Stimulated activated CD4-positive, alpha-beta T cell treated with anti-CD3 and anti-CD28 coated beads, Interleukin-12 subunit alpha, Interleukin-12 subunit beta, amount 100 ng/mL, for 4 hours (primary cell): Measurements from ENCODE around the gene CHCHD10.
A peak's percentile ranks its signal among the peaks of the same experiment; 100 is the strongest.

Experiments
- DNase-seq: peaks from one replicate; pipeline ENCODE4 v3.0.0-alpha.2; 2020

Gene CHCHD10

GRCh38 chr22:23786752-23787599 is 19.2 kb upstream of the CHCHD10 start, which contains the start of gene SMARCB1:
Gene SMARCB1, plus strand, starts transcription at chr22:23786966. Its CDS starts 204 bp downstream, at chr22:23787170.
- peak; percentile 92 for DNase-seq

GRCh38 chr22:23786261-23786710 is 18.5 kb upstream of the CHCHD10 start:
- DNase-seq: no peak

- no peak for DNase-seq
These were observed 16.5 kb upstream of the CHCHD10 start for GRCh38 chr22:23784215-23784732.

GRCh38 chr22:23783265-23784150 is 15.7 kb upstream of the CHCHD10 start:
- no peak for DNase-seq

GRCh38 chr22:23782703-23783102 is 14.9 kb upstream of the CHCHD10 start:
- DNase-seq: no peak

- no peak for DNase-seq
These were observed 14.5 kb upstream of the CHCHD10 start for GRCh38 chr22:23782252-23782651.

GRCh38 chr22:23781511-23782183 is 13.9 kb upstream of the CHCHD10 start:
- DNase-seq: no peak

- DNase-seq: no peak
These were observed 13.3 kb upstream of the CHCHD10 start for GRCh38 chr22:23781065-23781464.

GRCh38 chr22:23780146-23780748 is 12.5 kb upstream of the CHCHD10 start:
- DNase-seq: no peak

- DNase-seq: no peak
These were observed 12.0 kb upstream of the CHCHD10 start for GRCh38 chr22:23779731-23780130.

GRCh38 chr22:23779083-23779482 is 11.3 kb upstream of the CHCHD10 start:
- no peak for DNase-seq

- DNase-seq: no peak
These were observed 10.8 kb upstream of the CHCHD10 start for GRCh38 chr22:23778577-23778900.

GRCh38 chr22:23777776-23778576 is 10.2 kb upstream of the CHCHD10 start:
- DNase-seq: no peak

- no peak for DNase-seq
These were observed 8.1 kb upstream of the CHCHD10 start for GRCh38 chr22:23775779-23776375.

GRCh38 chr22:23774922-23775436 is 7.2 kb upstream of the CHCHD10 start:
- no peak for DNase-seq

GRCh38 chr22:23774114-23774921 is 6.5 kb upstream of the CHCHD10 start:
- DNase-seq: no peak

- no peak for DNase-seq
These were observed 5.8 kb upstream of the CHCHD10 start for GRCh38 chr22:23773483-23774113.

GRCh38 chr22:23772649-23773473 is 5.1 kb upstream of the CHCHD10 start, which contains the start of gene MMP11:
Gene MMP11, plus strand, starts transcription at chr22:23772849. Its CDS starts 22 bp downstream, at chr22:23772871.
- peak; percentile 69 for DNase-seq

- DNase-seq: no peak
These were observed 4.5 kb upstream of the CHCHD10 start for GRCh38 chr22:23772315-23772648.
